ENCODE data around the gene IL17RD.

DNA sequence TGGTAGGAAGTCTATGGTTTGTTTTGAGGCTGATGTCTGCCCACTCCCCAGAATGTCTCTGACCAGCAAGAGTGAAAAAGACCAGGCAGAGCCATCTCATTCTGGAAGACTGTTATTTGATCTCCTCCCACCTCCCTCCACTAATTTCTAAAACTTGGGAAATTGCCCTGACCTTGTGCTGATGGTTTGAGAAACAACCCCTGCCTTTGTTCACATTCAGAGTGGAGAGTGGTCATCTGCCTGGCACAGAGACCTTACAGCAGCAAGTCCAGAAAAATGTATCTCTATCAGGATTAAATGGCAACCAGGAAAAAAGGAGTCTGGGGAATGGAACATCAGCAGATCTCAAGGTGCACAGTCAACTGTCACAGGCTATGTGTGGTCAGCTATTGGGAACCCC is 79.0 kb downstream of the IL17RD start:
- TF ChIP-seq TRIM24 (IDR thresholded peaks at IDR 0.05) (no peak), ADNP (tag; IDR thresholded peaks at IDR 0.05) (no peak), ZNF239 (CRISPR knock-in tag; IDR thresholded peaks at IDR 0.05) (no peak), HDAC1 (IDR thresholded peaks at IDR 0.05) (no peak), BRCA1 (IDR thresholded peaks at IDR 0.05) (no peak), BRCA1 (CRISPR knock-in tag; IDR thresholded peaks at IDR 0.05) (no peak), HNRNPLL (IDR thresholded peaks at IDR 0.05; ENCODE audit: low read depth, low read length, poor library complexity, severe bottlenecking) (no peak), ZNF12 (CRISPR knock-in tag; IDR thresholded peaks at IDR 0.05) (no peak), MXI1 (IDR thresholded peaks at IDR 0.05; ENCODE audit: low read depth, low read length) (no peak), CTCF (IDR thresholded peaks at IDR 0.05 in 2 of 3, conservative IDR thresholded peaks at IDR 0.05 in 1 of 3; ENCODE audit: insufficient read depth in 2 of 3, low read depth in 1 of 3, low read length in 3 of 3) (no peak), ZNF77 (CRISPR knock-in tag; IDR thresholded peaks at IDR 0.05) (no peak)
- TF ChIP-seq, protein P1, sequence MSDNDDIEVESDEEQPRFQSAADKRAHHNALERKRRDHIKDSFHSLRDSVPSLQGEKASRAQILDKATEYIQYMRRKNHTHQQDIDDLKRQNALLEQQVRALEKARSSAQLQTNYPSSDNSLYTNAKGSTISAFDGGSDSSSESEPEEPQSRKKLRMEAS (CRISPR knock-in tag; IDR thresholded peaks at IDR 0.05) = no peak
- TF ChIP-seq, protein P2, sequence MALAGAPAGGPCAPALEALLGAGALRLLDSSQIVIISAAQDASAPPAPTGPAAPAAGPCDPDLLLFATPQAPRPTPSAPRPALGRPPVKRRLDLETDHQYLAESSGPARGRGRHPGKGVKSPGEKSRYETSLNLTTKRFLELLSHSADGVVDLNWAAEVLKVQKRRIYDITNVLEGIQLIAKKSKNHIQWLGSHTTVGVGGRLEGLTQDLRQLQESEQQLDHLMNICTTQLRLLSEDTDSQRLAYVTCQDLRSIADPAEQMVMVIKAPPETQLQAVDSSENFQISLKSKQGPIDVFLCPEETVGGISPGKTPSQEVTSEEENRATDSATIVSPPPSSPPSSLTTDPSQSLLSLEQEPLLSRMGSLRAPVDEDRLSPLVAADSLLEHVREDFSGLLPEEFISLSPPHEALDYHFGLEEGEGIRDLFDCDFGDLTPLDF (CRISPR knock-in tag; IDR thresholded peaks at IDR 0.05) = no peak

Data from K562 (cell line).